Lower lobe of right lung (tissue), 2 donors: Measurements from ENCODE around the gene DNAH1. TPM values are rescaled to one million over a fixed set of nuclear protein-coding genes. Genes with fewer than 3 reads are reported as not detected.
A peak's percentile ranks its signal among the peaks of the same experiment; 100 is the strongest.

ENCODE experiments used
- ATAC-seq, 2 donors: fragments of 200-7000 bp; cut with Tn5 transposase; one replicate each; pipeline ENCODE4 v1.9.1; 2020 to 2022; ENCODE audit warnings: mild to moderate bottlenecking in 2 of 2, moderate library complexity in 2 of 2
- DNase-seq: peaks from one replicate; pipeline ENCODE4 v3.0.0-alpha.2; 2020
- H3K27ac ChIP-seq: fragments of 200-600 bp; one replicate; pipeline ENCODE4 v1.8.0; 2022
- H3K27me3 ChIP-seq: fragments of 200-600 bp; one replicate; pipeline ENCODE4 v1.8.0; 2022; ENCODE audit warnings: low read depth
- H3K36me3 ChIP-seq: fragments of 200-600 bp; one replicate; pipeline ENCODE4 v1.8.0; 2022; ENCODE audit warnings: mild to moderate bottlenecking
- H3K4me1 ChIP-seq: fragments of 200-600 bp; one replicate; pipeline ENCODE4 v1.8.0; 2022
- H3K4me3 ChIP-seq: fragments of 200-600 bp; one replicate; pipeline ENCODE4 v1.8.0; 2022; ENCODE audit warnings: mild to moderate bottlenecking
- H3K9me3 ChIP-seq: fragments of 200-600 bp; one replicate; pipeline ENCODE4 v1.8.0; 2022
- intact Hi-C: fragments of 100-400 bp; cut with DNase I; formaldehyde crosslinking; loops from one replicate; pipeline ENCODE4 v1.11.0; 2022
- total RNA-seq: library from RNA; stranded (reverse); fragmentation: NEBNext Ultra II Directional; extraction: Animal tissue kit (Norgen Biotek cat#: 25700); gene quantifications from one replicate; pipeline ENCODE4 v1.2.1, GENCODE V29; 2021
- TF ChIP-seq, protein P1 (sequence below): fragments of 200-600 bp; IDR thresholded peaks from one replicate; pipeline ENCODE4 v1.8.0; 2022; ENCODE audit warnings: antibody characterized with exemption, mild to moderate bottlenecking
- donor health status: DM: no; HTN: yes; CAD: no; lungs with severe emphysema.

DNAH1 gene
- total RNA-seq, 1 donor from 2014 or later = 16.4 TPM

DNA sequence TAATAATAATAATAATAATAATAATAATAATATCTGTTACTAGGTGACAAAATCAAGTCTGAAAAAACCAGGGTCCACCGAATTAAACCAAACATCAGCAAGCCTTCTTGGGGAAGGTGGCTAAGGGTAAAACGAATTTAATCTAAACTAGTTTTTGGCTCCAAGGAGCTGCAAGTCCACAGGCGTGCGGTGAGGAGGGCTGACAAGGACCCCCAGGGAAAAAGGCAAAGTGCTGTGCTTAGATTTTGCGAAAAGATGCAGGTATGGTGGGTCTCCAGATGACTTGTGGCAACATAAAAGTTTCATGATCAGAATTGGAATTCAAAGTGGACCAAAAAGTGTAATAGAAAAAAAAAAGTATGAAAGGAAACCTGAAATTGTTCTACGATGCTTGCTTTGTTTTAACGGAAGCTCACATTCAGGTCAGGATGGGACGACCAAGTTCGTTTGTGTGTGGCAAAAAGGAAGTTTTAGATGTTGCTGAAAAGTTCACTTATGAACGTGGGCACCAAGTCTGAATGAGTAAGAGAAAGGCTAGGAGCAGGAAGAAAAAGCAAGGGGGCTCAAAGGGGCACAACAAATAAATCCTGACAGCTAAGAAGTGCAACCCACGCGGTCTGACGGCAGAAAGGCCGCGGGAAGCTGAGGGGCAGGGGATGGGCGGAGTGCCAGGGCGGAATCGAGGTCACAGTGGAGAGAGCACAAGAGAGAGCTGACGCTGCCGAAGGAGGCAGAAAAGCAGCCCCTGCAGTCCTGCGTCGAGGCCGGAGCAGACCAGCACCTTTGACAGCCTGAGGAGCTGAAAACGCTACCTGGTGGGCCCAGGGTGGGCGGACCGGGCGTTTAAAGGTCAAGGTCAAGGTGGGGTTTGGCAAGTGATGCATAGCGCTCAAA, 38.8 kb upstream of the DNAH1 start:
- peaks cover 65% of the 10 kb centered on the region for H3K4me1 ChIP-seq
- intact Hi-C loops = no loop called here
- TF ChIP-seq, protein P1, sequence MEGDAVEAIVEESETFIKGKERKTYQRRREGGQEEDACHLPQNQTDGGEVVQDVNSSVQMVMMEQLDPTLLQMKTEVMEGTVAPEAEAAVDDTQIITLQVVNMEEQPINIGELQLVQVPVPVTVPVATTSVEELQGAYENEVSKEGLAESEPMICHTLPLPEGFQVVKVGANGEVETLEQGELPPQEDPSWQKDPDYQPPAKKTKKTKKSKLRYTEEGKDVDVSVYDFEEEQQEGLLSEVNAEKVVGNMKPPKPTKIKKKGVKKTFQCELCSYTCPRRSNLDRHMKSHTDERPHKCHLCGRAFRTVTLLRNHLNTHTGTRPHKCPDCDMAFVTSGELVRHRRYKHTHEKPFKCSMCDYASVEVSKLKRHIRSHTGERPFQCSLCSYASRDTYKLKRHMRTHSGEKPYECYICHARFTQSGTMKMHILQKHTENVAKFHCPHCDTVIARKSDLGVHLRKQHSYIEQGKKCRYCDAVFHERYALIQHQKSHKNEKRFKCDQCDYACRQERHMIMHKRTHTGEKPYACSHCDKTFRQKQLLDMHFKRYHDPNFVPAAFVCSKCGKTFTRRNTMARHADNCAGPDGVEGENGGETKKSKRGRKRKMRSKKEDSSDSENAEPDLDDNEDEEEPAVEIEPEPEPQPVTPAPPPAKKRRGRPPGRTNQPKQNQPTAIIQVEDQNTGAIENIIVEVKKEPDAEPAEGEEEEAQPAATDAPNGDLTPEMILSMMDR = no peak
- ATAC-seq = peak; percentile 59 to 71
- peak overlapping the region; percentile 92 for H3K4me3 ChIP-seq
- peak overlapping the region; percentile 96 for H3K27ac ChIP-seq
- H3K27me3 ChIP-seq = no peaks in the 10 kb centered on the region
- no peaks in the 10 kb centered on the region for H3K9me3 ChIP-seq
- H3K36me3 ChIP-seq = peaks cover 33% of the 10 kb centered on the region
- peak; percentile 87 for DNase-seq

DNA sequence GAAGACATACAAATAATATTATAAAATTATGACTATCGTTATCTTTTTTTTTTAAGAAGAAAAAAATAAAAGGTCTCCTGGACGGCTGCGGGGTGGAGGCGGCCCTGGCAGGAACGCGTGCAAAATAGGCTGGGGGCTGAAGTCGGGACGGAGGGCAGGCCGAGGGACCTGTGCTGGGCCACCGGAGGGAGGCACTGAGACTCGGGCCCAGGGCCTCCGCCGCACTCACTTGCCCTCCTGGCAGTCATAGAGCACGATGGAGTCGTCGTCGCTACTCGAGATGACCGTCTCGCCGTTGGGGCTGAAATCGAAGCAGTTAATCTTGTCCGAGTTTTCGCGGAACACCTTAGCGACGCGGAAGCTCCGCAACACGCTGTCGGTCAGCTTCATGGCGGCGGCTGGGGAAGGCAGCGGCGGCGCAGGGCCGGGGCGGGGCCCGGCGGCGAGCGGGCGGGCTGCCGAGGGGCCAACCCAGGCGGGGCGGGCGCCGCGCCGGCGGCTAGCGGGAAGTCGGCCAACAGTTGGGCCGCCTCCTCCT, 38.1 kb upstream of the DNAH1 start:
- peak; percentile 88 to 91 for ATAC-seq
- Histone ChIP-seq H3K4me3 (peak overlapping the region; percentile 92), H3K9me3 (no peaks in the 10 kb centered on the region), H3K27me3 (no peaks in the 10 kb centered on the region), H3K27ac (peak overlapping the region; percentile 96), H3K36me3 (peaks cover 26% of the 10 kb centered on the region), H3K4me1 (peaks cover 58% of the 10 kb centered on the region)
- intact Hi-C loops = no loop called here
- DNase-seq = peak; percentile 83
- TF ChIP-seq, protein P1 = peak; percentile 49

DNA sequence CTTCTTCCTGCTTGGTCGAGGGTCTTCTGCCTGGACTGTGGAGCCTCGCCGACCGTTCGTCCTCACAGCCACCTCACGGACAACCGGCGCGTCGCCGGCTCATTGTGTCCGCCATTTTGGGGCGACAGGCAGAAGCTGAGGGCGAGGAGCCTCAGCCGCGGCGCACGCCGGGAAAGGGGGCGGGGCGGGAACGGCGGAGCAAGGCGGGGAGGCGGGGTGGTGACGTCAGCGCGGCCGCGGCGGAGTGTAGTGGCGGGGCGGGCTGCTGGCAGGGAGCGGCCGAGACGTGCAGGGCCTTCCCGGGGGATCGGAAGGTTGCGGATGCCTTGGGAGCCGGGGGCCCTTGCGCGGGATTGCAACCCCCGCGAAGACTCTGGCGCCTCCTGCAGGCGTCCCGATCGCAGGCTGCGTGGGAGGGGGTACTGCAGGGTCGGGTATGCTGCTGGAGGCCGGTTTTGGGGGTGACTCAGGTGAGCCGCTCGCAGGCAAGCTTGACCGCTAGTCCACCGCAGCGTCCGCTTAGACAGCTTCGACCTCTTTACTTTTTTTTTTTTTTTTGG, 37.5 kb upstream of the DNAH1 start, which contains the start of gene WDR82:
WDR82 (minus strand) TSS at position 140 of the 560 bp plus-strand sequence. CDS start 288 bp downstream, outside the sequence.
- H3K4me1 ChIP-seq = peaks cover 53% of the 10 kb centered on the region
- no peaks in the 10 kb centered on the region for H3K27me3 ChIP-seq
- H3K36me3 ChIP-seq = peaks cover 20% of the 10 kb centered on the region
- TF ChIP-seq, protein P1 = peak; percentile 55
- H3K9me3 ChIP-seq = no peaks in the 10 kb centered on the region
- peak within 1 kb of the TSS; percentile 92 for H3K4me3 ChIP-seq
- intact Hi-C loops = no loop called here
- ATAC-seq (peak; percentile 97 to 98), DNase-seq (peak; percentile 99)
- peak within 1 kb of the TSS; percentile 96 for H3K27ac ChIP-seq

DNA sequence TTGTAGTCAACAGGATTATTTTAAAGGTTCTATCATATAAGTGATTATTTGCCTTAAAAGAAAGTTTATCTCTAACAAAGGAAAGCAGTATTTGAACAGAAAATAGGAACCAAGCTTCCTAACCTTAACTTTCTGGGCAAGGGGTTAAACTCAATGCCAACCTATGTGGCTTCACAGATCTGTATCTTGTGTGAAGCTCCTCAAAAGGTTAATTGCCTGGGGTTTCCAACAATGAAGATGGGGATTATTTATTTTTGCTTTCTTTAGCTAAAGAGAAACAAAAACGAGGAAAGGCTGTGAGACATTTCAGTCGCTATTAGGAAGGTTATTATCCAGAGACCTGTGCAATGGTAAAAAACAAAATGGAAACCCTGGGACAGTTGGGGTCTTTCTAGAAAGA, 36.5 kb upstream of the DNAH1 start:
- TF ChIP-seq, protein P1 = no peak
- Histone ChIP-seq H3K9me3 (no peaks in the 10 kb centered on the region), H3K36me3 (peaks cover 12% of the 10 kb centered on the region), H3K4me1 (peaks cover 43% of the 10 kb centered on the region), H3K4me3 (peak overlapping the region; percentile 92), H3K27ac (peak overlapping the region; percentile 96), H3K27me3 (no peaks in the 10 kb centered on the region)
- no peak for ATAC-seq
- DNase-seq = no peak
- intact Hi-C loops = no loop called here

DNA sequence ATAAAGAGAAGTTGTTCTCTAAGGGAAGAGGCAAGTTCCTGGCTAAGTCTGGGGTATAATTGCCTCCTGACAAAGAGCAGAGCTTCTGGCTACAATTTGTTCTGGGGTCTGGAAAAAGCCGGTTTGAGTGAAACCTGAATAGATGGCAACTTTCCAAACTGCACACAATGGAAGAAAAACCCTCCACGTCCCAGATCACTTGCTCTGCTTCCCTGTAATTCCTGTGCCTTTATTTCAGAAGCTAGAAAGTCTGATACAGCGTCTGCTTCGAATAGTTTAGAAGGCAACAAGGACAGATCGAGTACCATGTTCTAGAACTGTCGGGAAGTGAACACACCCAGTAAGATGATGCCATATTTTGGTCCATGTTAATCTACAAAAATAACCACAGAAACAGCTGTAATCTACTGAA, 36.1 kb upstream of the DNAH1 start:
- no peaks in the 10 kb centered on the region for H3K27me3 ChIP-seq
- DNase-seq (no peak), ATAC-seq (no peak)
- TF ChIP-seq, protein P1 = no peak
- H3K4me3 ChIP-seq = no peak overlapping the region
- H3K4me1 ChIP-seq = peaks cover 38% of the 10 kb centered on the region
- intact Hi-C loops = no loop called here
- H3K27ac ChIP-seq = peak overlapping the region; percentile 96
- peaks cover 7% of the 10 kb centered on the region for H3K36me3 ChIP-seq
- H3K9me3 ChIP-seq = no peaks in the 10 kb centered on the region
